Jurkat, Clone E6-1 (cell line): Measurements from ENCODE around the gene CHODL. TPM values are rescaled to one million over a fixed set of nuclear protein-coding genes. Genes with fewer than 3 reads are reported as not detected.

Experiments
- DNase-seq: peaks from one replicate; pipeline ENCODE4 v3.0.0-alpha.2; 2011; ENCODE audit warnings: low read depth, low spot score
- H3K4me3 ChIP-seq: 2 replicates; pipeline ENCODE4 v1.5.1; 2011; ENCODE audit warnings: mild to moderate bottlenecking, low read length, control low read depth, moderate library complexity
- polyA plus RNA-seq: library from polyadenylated mRNA; unstranded; fragments of >200 nt; gene quantifications from one replicate; pipeline ENCODE4 v1.2.1, GENCODE V29; 2012; ENCODE audit warnings: missing spikeins; ENCODE audit not compliant: insufficient read length, insufficient read depth

Gene CHODL, protein sequence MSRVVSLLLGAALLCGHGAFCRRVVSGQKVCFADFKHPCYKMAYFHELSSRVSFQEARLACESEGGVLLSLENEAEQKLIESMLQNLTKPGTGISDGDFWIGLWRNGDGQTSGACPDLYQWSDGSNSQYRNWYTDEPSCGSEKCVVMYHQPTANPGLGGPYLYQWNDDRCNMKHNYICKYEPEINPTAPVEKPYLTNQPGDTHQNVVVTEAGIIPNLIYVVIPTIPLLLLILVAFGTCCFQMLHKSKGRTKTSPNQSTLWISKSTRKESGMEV
- polyA plus RNA-seq = not detected

DNA sequence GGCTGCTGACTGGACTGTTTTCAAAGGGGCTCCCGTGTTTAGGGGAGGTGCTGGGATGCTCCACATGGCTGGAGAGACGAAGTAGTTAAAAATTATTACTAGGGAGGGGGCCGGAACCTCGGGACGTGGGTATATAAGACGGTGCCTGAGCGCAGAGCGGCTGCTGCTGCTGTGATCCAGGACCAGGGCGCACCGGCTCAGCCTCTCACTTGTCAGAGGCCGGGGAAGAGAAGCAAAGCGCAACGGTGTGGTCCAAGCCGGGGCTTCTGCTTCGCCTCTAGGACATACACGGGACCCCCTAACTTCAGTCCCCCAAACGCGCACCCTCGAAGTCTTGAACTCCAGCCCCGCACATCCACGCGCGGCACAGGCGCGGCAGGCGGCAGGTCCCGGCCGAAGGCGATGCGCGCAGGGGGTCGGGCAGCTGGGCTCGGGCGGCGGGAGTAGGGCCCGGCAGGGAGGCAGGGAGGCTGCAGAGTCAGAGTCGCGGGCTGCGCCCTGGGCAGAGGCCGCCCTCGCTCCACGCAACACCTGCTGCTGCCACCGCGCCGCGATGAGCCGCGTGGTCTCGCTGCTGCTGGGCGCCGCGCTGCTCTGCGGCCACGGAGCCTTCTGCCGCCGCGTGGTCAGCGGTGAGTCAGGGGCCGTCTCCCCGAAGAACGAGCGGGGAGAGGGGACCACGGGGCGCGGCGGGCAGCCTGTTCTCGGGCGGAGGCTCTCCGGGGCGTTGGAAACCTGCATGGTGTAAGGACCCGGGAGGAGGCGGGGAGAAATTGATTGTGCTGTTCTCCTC lies at the start of gene CHODL:
CHODL (plus strand) TSS at position 163 of the 793 bp plus-strand sequence; CDS start at position 554, 391 bp downstream.
- H3K4me3 ChIP-seq = no peak within 1 kb of the TSS
- no peak for DNase-seq

DNA sequence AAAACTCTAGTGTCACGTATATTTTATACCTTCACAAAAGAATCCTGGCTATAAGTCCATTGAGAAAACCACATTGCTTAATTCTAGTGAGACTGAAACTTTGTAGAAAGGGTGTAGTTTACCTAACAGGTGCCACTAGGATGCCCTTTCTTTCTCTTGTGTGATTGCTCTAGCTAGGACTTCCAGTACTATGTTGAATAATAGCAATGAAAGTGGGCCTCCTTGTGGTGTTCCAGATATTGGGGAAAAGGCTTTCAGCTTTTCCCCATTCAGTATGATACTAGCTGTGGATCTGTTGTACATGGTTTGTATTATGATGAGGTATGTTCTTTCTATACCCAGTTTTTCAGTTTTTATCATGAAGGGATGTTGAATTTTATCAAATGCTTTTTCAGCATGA lies 39.7 kb upstream of the CHODL start:
- H3K4me3 ChIP-seq = no peak overlapping the region
- no peak for DNase-seq

GRCh38 chr21:18218331-18218730 lies 26.3 kb upstream of the CHODL start:
- no peak for DNase-seq
- no peak overlapping the region for H3K4me3 ChIP-seq

DNA sequence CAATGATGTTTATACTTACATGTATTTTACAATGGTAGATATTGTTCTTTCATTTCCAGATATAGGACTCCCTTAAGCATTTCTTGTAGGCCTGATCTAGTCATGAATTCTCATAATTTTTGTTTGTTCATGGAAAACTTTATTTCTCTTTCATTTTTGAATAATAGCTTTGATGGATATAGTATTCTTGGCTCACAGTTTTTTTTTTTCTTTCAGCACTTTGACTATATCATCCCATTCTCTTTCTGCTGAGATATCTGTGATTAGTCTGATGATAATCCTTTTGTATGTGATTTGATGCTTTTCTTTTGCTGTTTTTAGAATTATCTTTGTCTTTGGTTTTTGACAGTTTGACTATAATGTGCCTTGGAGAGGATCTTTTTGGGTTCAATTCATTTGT lies 24.1 kb upstream of the CHODL start:
- DNase-seq = no peak
- no peak overlapping the region for H3K4me3 ChIP-seq

- H3K4me3 ChIP-seq = no peak overlapping the region
- no peak for DNase-seq
Observed at GRCh38 chr21:18222346-18222745, 22.3 kb upstream of the CHODL start.

- no peak for DNase-seq
- H3K4me3 ChIP-seq = no peak overlapping the region
Observed at GRCh38 chr21:18228060-18228739, 16.4 kb upstream of the CHODL start.

DNA sequence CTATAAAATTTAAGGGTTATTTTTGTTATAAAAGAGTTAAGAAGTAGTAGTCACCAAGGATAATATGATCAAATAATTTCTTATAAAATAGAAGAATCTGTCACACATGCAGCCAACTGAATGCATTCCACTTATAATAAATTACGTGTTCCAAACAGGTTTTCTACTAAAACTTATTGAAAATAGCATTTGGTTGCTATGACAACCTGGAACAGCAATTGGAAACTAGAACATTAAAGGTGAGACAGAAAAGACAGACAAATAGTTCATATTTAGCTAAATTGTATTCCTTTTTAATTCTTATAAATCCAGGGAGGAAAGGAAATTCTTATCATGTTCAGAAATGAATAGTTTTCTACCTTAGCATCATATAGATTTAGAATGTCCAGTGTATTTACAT lies 9.1 kb upstream of the CHODL start:
- no peak overlapping the region for H3K4me3 ChIP-seq
- DNase-seq = no peak

- DNase-seq = no peak
- no peak overlapping the region for H3K4me3 ChIP-seq
Observed at GRCh38 chr21:18245464-18245967, 883 bp downstream of the CHODL start.

DNA sequence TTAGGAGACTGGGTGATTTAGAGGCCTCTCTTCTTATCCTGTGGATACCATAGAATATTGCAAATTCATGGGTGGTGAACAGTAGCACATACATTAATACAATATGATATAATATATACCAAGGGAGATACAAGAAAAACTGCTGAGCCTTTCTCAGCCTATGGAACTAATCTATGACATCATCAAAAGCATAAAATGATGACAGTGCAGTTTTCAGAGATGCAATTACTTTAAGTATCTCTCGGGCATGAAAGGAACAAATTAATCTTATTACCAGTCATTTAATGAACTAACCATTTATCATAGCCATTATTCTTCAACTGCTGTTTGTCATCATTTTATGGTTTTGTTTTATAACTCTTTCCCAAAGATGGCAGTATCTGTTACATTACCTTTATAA lies 3.5 kb downstream of the CHODL start:
- H3K4me3 ChIP-seq = no peak overlapping the region
- no peak for DNase-seq

- no peak overlapping the region for H3K4me3 ChIP-seq
- DNase-seq = no peak
Observed at GRCh38 chr21:18249672-18250071, 5.0 kb downstream of the CHODL start.

GRCh38 chr21:18251065-18251464 lies 6.4 kb downstream of the CHODL start:
- H3K4me3 ChIP-seq = no peak overlapping the region
- DNase-seq = no peak

DNA sequence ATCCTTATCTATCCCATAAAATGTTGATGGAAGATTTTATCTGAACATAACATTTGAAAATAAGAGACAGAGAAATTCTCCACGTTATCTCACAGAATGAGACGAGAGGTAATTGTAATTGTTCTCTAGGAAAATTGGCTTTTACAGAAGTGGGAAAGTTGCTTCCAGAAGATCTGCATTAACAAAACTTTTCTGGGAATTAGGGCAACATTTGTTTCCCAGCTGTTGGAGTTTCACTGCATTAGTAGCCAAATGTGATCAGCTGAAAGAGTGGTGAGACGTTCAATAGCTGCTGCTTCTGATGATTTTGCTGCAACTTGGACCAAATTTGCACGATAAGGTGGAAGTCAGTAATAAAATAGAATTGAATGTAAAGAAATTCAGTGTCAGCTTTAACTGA lies 7.6 kb downstream of the CHODL start:
- DNase-seq = no peak
- no peak overlapping the region for H3K4me3 ChIP-seq

DNA sequence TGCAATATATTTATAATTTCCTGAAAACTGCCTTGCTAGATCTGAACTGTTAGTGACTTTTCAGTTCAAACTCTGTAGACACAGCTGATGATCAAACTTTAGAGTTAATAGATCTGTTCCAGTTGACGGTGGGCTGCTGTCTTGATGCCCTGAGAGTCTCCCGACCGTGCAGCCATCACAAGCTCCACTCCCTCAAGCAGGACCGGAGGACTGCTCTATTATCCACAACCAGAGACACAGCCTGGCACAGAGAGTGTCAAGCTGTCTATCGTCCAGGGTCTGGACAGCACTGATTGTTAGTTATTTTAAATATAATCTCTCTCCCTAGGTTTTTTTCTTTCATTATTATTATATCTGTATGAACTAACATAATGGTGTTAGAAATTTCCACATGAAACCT lies 8.0 kb downstream of the CHODL start:
- no peak for DNase-seq
- H3K4me3 ChIP-seq = no peak overlapping the region

GRCh38 chr21:18253221-18253620 lies 8.6 kb downstream of the CHODL start:
- DNase-seq = no peak
- no peak overlapping the region for H3K4me3 ChIP-seq

DNA sequence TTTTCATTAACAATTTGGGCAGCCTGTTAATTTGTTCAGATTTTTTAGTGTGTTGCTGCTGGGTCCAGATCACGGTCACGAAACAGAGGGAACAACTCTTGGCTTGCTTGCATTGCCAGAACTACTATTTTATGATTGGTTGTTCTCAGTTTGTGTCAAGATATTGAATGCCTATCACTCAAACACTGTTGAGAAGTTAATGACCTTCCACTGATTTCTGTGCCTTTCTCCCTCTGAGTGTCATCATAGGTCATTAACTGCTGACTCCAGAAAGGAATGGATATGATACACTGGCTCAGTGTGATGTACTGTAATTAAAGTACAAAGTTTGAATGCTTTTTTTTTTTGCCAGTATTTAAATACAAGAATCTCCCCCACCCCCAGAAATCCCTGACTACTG lies 9.2 kb downstream of the CHODL start:
- H3K4me3 ChIP-seq = no peak overlapping the region
- no peak for DNase-seq

- no peak overlapping the region for H3K4me3 ChIP-seq
- no peak for DNase-seq
Observed at GRCh38 chr21:18265944-18266343, 21.3 kb downstream of the CHODL start.

- no peak overlapping the region for H3K4me3 ChIP-seq
- no peak for DNase-seq
Observed at GRCh38 chr21:18267496-18267895, 22.9 kb downstream of the CHODL start.

DNA sequence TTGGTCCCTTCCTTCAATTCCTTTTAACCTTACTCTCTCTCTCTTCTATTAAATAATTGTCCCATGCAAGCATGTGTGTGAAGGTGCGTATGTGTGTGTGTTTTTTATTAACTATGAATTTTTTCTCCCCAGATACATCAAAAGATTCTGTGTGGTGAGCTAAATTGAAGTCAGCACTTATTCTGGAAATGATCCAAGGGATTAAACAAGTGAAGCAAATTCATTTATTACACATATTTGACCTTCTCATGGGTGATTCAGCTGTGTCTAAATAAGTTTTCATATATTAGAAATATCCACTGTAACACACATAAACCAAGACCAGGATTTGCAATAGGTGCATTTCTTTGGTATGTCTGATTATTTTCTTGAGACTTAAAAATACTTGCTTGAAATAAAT lies 24.3 kb downstream of the CHODL start:
- no peak overlapping the region for H3K4me3 ChIP-seq
- DNase-seq = no peak

- no peak for DNase-seq
- H3K4me3 ChIP-seq = no peak overlapping the region
Observed at GRCh38 chr21:18269856-18270255, 25.2 kb downstream of the CHODL start.

DNA sequence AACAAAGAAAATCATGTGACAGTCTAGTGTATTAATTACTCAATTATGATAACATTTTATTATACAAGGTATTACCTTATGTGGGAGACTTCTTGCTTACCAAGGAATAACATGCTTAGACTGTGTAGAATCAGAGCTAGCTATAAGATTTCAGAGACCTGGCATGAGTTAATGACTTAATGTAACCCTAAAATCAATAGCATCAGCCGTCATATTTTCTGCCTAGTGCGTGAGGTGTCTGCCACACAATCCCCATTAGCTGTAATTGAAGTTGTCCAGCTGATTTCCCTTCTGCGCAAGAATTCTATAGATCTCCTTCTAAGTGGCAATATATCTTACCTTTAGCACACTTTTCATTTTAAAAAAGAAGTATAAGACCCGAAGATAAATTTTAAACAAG lies 28.8 kb downstream of the CHODL start:
- DNase-seq = no peak
- no peak overlapping the region for H3K4me3 ChIP-seq
